ENCODE data around the gene SNRPA1.

The SNRPA1 gene

GRCh38 chr15:101246824-101247745 is 48.0 kb downstream of the SNRPA1 start:
- Mint-ChIP-seq H3K9me3 (no peaks in the 10 kb centered on the region), H3K4me3 (peak overlapping the region; percentile 30 to 76), H3K4me1 (peaks cover 85% of the 10 kb centered on the region), H3K27me3 (no peaks in the 10 kb centered on the region), H3K27ac (peak overlapping the region in 1 of 2 donors; percentile 80)
- no peak for DNase-seq
- peak; percentile 39 for ATAC-seq

- no peak for DNase-seq
- peak overlapping the region; percentile 30 to 76 for H3K4me3 Mint-ChIP-seq
- H3K27ac Mint-ChIP-seq, result peak overlapping the region in 1 of 2 donors; percentile 80
- H3K4me1 Mint-ChIP-seq, result peaks cover 89% of the 10 kb centered on the region
- no peaks in the 10 kb centered on the region for H3K9me3 Mint-ChIP-seq
- no peak for ATAC-seq
- no peaks in the 10 kb centered on the region for H3K27me3 Mint-ChIP-seq
These were observed 48.7 kb downstream of the SNRPA1 start for GRCh38 chr15:101246391-101246790.

GRCh38 chr15:101244889-101245668 is 50.0 kb downstream of the SNRPA1 start:
- H3K27ac Mint-ChIP-seq, result peak overlapping the region in 1 of 2 donors; percentile 42
- peak overlapping the region; percentile 76 for H3K4me3 Mint-ChIP-seq
- H3K9me3 Mint-ChIP-seq, result no peaks in the 10 kb centered on the region
- no peaks in the 10 kb centered on the region for H3K27me3 Mint-ChIP-seq
- DNase-seq (no peak), ATAC-seq (no peak)
- peaks cover 87% of the 10 kb centered on the region for H3K4me1 Mint-ChIP-seq

GRCh38 chr15:101244036-101244781 is 50.8 kb downstream of the SNRPA1 start:
- Mint-ChIP-seq H3K4me3 (peak overlapping the region; percentile 76), H3K27me3 (no peaks in the 10 kb centered on the region), H3K9me3 (no peaks in the 10 kb centered on the region), H3K27ac (peak overlapping the region in 1 of 2 donors; percentile 81), H3K4me1 (peaks cover 87% of the 10 kb centered on the region)
- ATAC-seq, result no peak
- DNase-seq, result no peak

GRCh38 chr15:101243420-101243819 is 51.6 kb downstream of the SNRPA1 start:
- peaks cover 87% of the 10 kb centered on the region for H3K4me1 Mint-ChIP-seq
- no peak for ATAC-seq
- no peak for DNase-seq
- H3K4me3 Mint-ChIP-seq, result peak overlapping the region; percentile 76
- no peaks in the 10 kb centered on the region for H3K9me3 Mint-ChIP-seq
- H3K27me3 Mint-ChIP-seq, result no peaks in the 10 kb centered on the region
- no peak overlapping the region for H3K27ac Mint-ChIP-seq

GRCh38 chr15:101242999-101243336 is 52.1 kb downstream of the SNRPA1 start:
- no peak for ATAC-seq
- peak overlapping the region; percentile 76 to 84 for H3K4me3 Mint-ChIP-seq
- peaks cover 84% of the 10 kb centered on the region for H3K4me1 Mint-ChIP-seq
- no peak for DNase-seq
- H3K27ac Mint-ChIP-seq, result peak overlapping the region; percentile 88 to 91
- H3K27me3 Mint-ChIP-seq, result no peaks in the 10 kb centered on the region
- no peaks in the 10 kb centered on the region for H3K9me3 Mint-ChIP-seq

- Mint-ChIP-seq H3K4me3 (peak overlapping the region; percentile 76 to 84), H3K27me3 (no peaks in the 10 kb centered on the region), H3K27ac (peak overlapping the region; percentile 88 to 91), H3K9me3 (no peaks in the 10 kb centered on the region), H3K4me1 (peaks cover 81% of the 10 kb centered on the region)
- ATAC-seq (peak; percentile 85), DNase-seq (peak; percentile 34 to 69)
These were observed 52.7 kb downstream of the SNRPA1 start for GRCh38 chr15:101242160-101242998.

- Mint-ChIP-seq H3K27ac (no peak overlapping the region), H3K9me3 (no peaks in the 10 kb centered on the region), H3K4me1 (peaks cover 81% of the 10 kb centered on the region), H3K4me3 (peak overlapping the region in 1 of 2 donors; percentile 64), H3K27me3 (no peaks in the 10 kb centered on the region)
- ATAC-seq (no peak), DNase-seq (no peak)
These were observed 54.7 kb downstream of the SNRPA1 start for GRCh38 chr15:101240358-101240757.

- Mint-ChIP-seq H3K9me3 (no peaks in the 10 kb centered on the region), H3K27me3 (no peaks in the 10 kb centered on the region), H3K4me3 (peak overlapping the region; percentile 62 to 64), H3K27ac (peak overlapping the region; percentile 82 to 91), H3K4me1 (peaks cover 81% of the 10 kb centered on the region)
- peak in 1 of 2 donors; percentile 34 for DNase-seq
- ATAC-seq, result peak; percentile 71
These were observed 55.3 kb downstream of the SNRPA1 start for GRCh38 chr15:101239724-101240136.

- Mint-ChIP-seq H3K4me1 (peaks cover 80% of the 10 kb centered on the region), H3K27ac (no peak overlapping the region), H3K9me3 (no peaks in the 10 kb centered on the region), H3K27me3 (no peaks in the 10 kb centered on the region), H3K4me3 (no peak overlapping the region)
- ATAC-seq (no peak), DNase-seq (no peak)
These were observed 57.8 kb downstream of the SNRPA1 start for GRCh38 chr15:101237251-101237650.

GRCh38 chr15:101233651-101234280 is 61.3 kb downstream of the SNRPA1 start:
- H3K27me3 Mint-ChIP-seq, result no peaks in the 10 kb centered on the region
- DNase-seq, result no peak
- no peak overlapping the region for H3K4me3 Mint-ChIP-seq
- peak overlapping the region in 1 of 2 donors; percentile 19 for H3K27ac Mint-ChIP-seq
- no peak for ATAC-seq
- H3K4me1 Mint-ChIP-seq, result peaks cover 74% of the 10 kb centered on the region
- H3K9me3 Mint-ChIP-seq, result peaks cover 3 to 4% of the 10 kb centered on the region in 2 donors

GRCh38 chr15:101232677-101233076 is 62.4 kb downstream of the SNRPA1 start:
- peaks cover 79% of the 10 kb centered on the region for H3K4me1 Mint-ChIP-seq

More at GRCh38 chr15:101232677-101233076, 62.4 kb downstream of the SNRPA1 start:
- DNase-seq (no peak), ATAC-seq (no peak)
- H3K4me3 Mint-ChIP-seq, result no peak overlapping the region
- no peaks in the 10 kb centered on the region for H3K27me3 Mint-ChIP-seq
- peaks cover 13 to 15% of the 10 kb centered on the region in 2 donors for H3K9me3 Mint-ChIP-seq
- H3K27ac Mint-ChIP-seq, result no peak overlapping the region

All from stimulated activated naive CD8-positive, alpha-beta T cell treated with anti-CD3 and anti-CD28 coated beads, Interleukin-15, amount 100 ng/mL, for 72 hours (primary cell).